ENCODE data around the gene SBF2.
A peak's percentile ranks its signal among the peaks of the same experiment; 100 is the strongest.
"Not testable (repeated sequence)": the region's sequence is repeated elsewhere in the genome, so short reads cannot be mapped to it uniquely, and the experiment has no call there.

SBF2 gene

GRCh38 chr11:9945680-9946079 lies 348.3 kb downstream of the SBF2 start:
- H3K4me3 ChIP-seq (ENCODE audit: low read depth, low read length); H3K36me3 ChIP-seq (ENCODE audit: control insufficient read depth, insufficient read depth, low read length); H3K9ac ChIP-seq (ENCODE audit: low read length); H3K27me3 ChIP-seq (ENCODE audit: control insufficient read depth, insufficient read depth, low read length); H3K27ac ChIP-seq (ENCODE audit: low read depth, low read length); H3K9me3 ChIP-seq (ENCODE audit: control insufficient read depth, insufficient read depth, low read depth, low read length); H3K4me1 ChIP-seq (ENCODE audit: control insufficient read depth, insufficient read depth, low read length): not testable (repeated sequence)

- 0 out of 2 replicates have a peak, but pooled peaks cover 3% of the 10 kb centered on the region for H3K9me3 ChIP-seq (ENCODE audit: control insufficient read depth, insufficient read depth, low read depth, low read length)
- no peaks in the 10 kb centered on the region for H3K4me1 ChIP-seq (ENCODE audit: control insufficient read depth, insufficient read depth, low read length)
- H3K27me3 ChIP-seq (ENCODE audit: control insufficient read depth, insufficient read depth, low read length) = no peaks in the 10 kb centered on the region
- no peak overlapping the region for H3K27ac ChIP-seq (ENCODE audit: low read depth, low read length)
- H3K4me3 ChIP-seq (ENCODE audit: low read depth, low read length) = no peak overlapping the region
- H3K36me3 ChIP-seq (ENCODE audit: control insufficient read depth, insufficient read depth, low read length) = peaks cover 3% of the 10 kb centered on the region; the same call in 1 of the 2 replicates
- no peak overlapping the region for H3K9ac ChIP-seq (ENCODE audit: low read length)
Measured at GRCh38 chr11:9943386-9944110, 350.5 kb downstream of the SBF2 start.

GRCh38 chr11:9941991-9942390 lies 352.0 kb downstream of the SBF2 start:
- Histone ChIP-seq H3K4me1 (ENCODE audit: control insufficient read depth, insufficient read depth, low read length) (no peaks in the 10 kb centered on the region), H3K4me3 (ENCODE audit: low read depth, low read length) (no peak overlapping the region), H3K9me3 (ENCODE audit: control insufficient read depth, insufficient read depth, low read depth, low read length) (0 out of 2 replicates have a peak, but pooled peaks cover 3% of the 10 kb centered on the region), H3K27ac (ENCODE audit: low read depth, low read length) (no peak overlapping the region), H3K36me3 (ENCODE audit: control insufficient read depth, insufficient read depth, low read length) (peaks cover 3% of the 10 kb centered on the region; the same call in 1 of the 2 replicates), H3K9ac (ENCODE audit: low read length) (no peak overlapping the region), H3K27me3 (ENCODE audit: control insufficient read depth, insufficient read depth, low read length) (no peaks in the 10 kb centered on the region)

GRCh38 chr11:9939150-9939549 lies 354.9 kb downstream of the SBF2 start:
- H3K27me3 ChIP-seq (ENCODE audit: control insufficient read depth, insufficient read depth, low read length); H3K4me1 ChIP-seq (ENCODE audit: control insufficient read depth, insufficient read depth, low read length); H3K27ac ChIP-seq (ENCODE audit: low read depth, low read length); H3K9ac ChIP-seq (ENCODE audit: low read length); H3K36me3 ChIP-seq (ENCODE audit: control insufficient read depth, insufficient read depth, low read length); H3K4me3 ChIP-seq (ENCODE audit: low read depth, low read length); H3K9me3 ChIP-seq (ENCODE audit: control insufficient read depth, insufficient read depth, low read depth, low read length): not testable (repeated sequence)

- no peaks in the 10 kb centered on the region for H3K27me3 ChIP-seq (ENCODE audit: control insufficient read depth, insufficient read depth, low read length)
- H3K36me3 ChIP-seq (ENCODE audit: control insufficient read depth, insufficient read depth, low read length) = no peaks in the 10 kb centered on the region
- H3K27ac ChIP-seq (ENCODE audit: low read depth, low read length) = no peak overlapping the region
- no peaks in the 10 kb centered on the region for H3K4me1 ChIP-seq (ENCODE audit: control insufficient read depth, insufficient read depth, low read length)
- H3K4me3 ChIP-seq (ENCODE audit: low read depth, low read length) = no peak overlapping the region
- no peak overlapping the region for H3K9ac ChIP-seq (ENCODE audit: low read length)
- no peaks in the 10 kb centered on the region; the same call in 1 of the 2 replicates for H3K9me3 ChIP-seq (ENCODE audit: control insufficient read depth, insufficient read depth, low read depth, low read length)
Measured at GRCh38 chr11:9936754-9937153, 357.3 kb downstream of the SBF2 start.

- H3K27ac ChIP-seq (ENCODE audit: low read depth, low read length); H3K4me1 ChIP-seq (ENCODE audit: control insufficient read depth, insufficient read depth, low read length); H3K9me3 ChIP-seq (ENCODE audit: control insufficient read depth, insufficient read depth, low read depth, low read length); H3K4me3 ChIP-seq (ENCODE audit: low read depth, low read length); H3K36me3 ChIP-seq (ENCODE audit: control insufficient read depth, insufficient read depth, low read length); H3K27me3 ChIP-seq (ENCODE audit: control insufficient read depth, insufficient read depth, low read length); H3K9ac ChIP-seq (ENCODE audit: low read length): not testable (repeated sequence)
Measured at GRCh38 chr11:9932843-9933242, 361.2 kb downstream of the SBF2 start.

GRCh38 chr11:9930562-9931331 lies 363.3 kb downstream of the SBF2 start:
- not testable (repeated sequence) for H3K27ac ChIP-seq (ENCODE audit: low read depth, low read length); H3K27me3 ChIP-seq (ENCODE audit: control insufficient read depth, insufficient read depth, low read length); H3K9me3 ChIP-seq (ENCODE audit: control insufficient read depth, insufficient read depth, low read depth, low read length); H3K9ac ChIP-seq (ENCODE audit: low read length); H3K36me3 ChIP-seq (ENCODE audit: control insufficient read depth, insufficient read depth, low read length); H3K4me3 ChIP-seq (ENCODE audit: low read depth, low read length); H3K4me1 ChIP-seq (ENCODE audit: control insufficient read depth, insufficient read depth, low read length)

- no peak overlapping the region for H3K4me3 ChIP-seq (ENCODE audit: low read depth, low read length)
- H3K27ac ChIP-seq (ENCODE audit: low read depth, low read length) = no peak overlapping the region
- H3K9me3 ChIP-seq (ENCODE audit: control insufficient read depth, insufficient read depth, low read depth, low read length) = peaks cover 2% of the 10 kb centered on the region; the same call in 1 of the 2 replicates
- H3K9ac ChIP-seq (ENCODE audit: low read length) = no peak overlapping the region
- H3K27me3 ChIP-seq (ENCODE audit: control insufficient read depth, insufficient read depth, low read length) = no peaks in the 10 kb centered on the region
- peaks cover 4% of the 10 kb centered on the region; the same call in 1 of the 2 replicates for H3K36me3 ChIP-seq (ENCODE audit: control insufficient read depth, insufficient read depth, low read length)
- H3K4me1 ChIP-seq (ENCODE audit: control insufficient read depth, insufficient read depth, low read length) = peaks cover 18% of the 10 kb centered on the region
Measured at GRCh38 chr11:9927670-9928069, 366.3 kb downstream of the SBF2 start.

- Histone ChIP-seq H3K27me3 (ENCODE audit: control insufficient read depth, insufficient read depth, low read length) (no peaks in the 10 kb centered on the region), H3K4me3 (ENCODE audit: low read depth, low read length) (peak overlapping the region; percentile 19), H3K4me1 (ENCODE audit: control insufficient read depth, insufficient read depth, low read length) (peaks cover 23% of the 10 kb centered on the region), H3K27ac (ENCODE audit: low read depth, low read length) (peak overlapping the region; percentile 89), H3K9me3 (ENCODE audit: control insufficient read depth, insufficient read depth, low read depth, low read length) (no peaks in the 10 kb centered on the region; the same call in 1 of the 2 replicates), H3K9ac (ENCODE audit: low read length) (peak overlapping the region; percentile 59), H3K36me3 (ENCODE audit: control insufficient read depth, insufficient read depth, low read length) (no peaks in the 10 kb centered on the region)
Measured at GRCh38 chr11:9923280-9923679, 370.7 kb downstream of the SBF2 start.

- H3K9me3 ChIP-seq (ENCODE audit: control insufficient read depth, insufficient read depth, low read depth, low read length) = no peaks in the 10 kb centered on the region
- no peaks in the 10 kb centered on the region for H3K27me3 ChIP-seq (ENCODE audit: control insufficient read depth, insufficient read depth, low read length)
- H3K4me1 ChIP-seq (ENCODE audit: control insufficient read depth, insufficient read depth, low read length) = peaks cover 23% of the 10 kb centered on the region
- peak overlapping the region; percentile 89 for H3K27ac ChIP-seq (ENCODE audit: low read depth, low read length)
- peak overlapping the region; percentile 59 for H3K9ac ChIP-seq (ENCODE audit: low read length)
- H3K36me3 ChIP-seq (ENCODE audit: control insufficient read depth, insufficient read depth, low read length) = no peaks in the 10 kb centered on the region
- peak overlapping the region; percentile 19 for H3K4me3 ChIP-seq (ENCODE audit: low read depth, low read length)
Measured at GRCh38 chr11:9922806-9923205, 371.2 kb downstream of the SBF2 start.

- H3K36me3 ChIP-seq (ENCODE audit: control insufficient read depth, insufficient read depth, low read length) = no peaks in the 10 kb centered on the region; the same call in 1 of the 2 replicates
- no peak overlapping the region for H3K9ac ChIP-seq (ENCODE audit: low read length)
- H3K4me3 ChIP-seq (ENCODE audit: low read depth, low read length) = no peak overlapping the region
- H3K27ac ChIP-seq (ENCODE audit: low read depth, low read length) = no peak overlapping the region
- no peaks in the 10 kb centered on the region for H3K4me1 ChIP-seq (ENCODE audit: control insufficient read depth, insufficient read depth, low read length)
- no peaks in the 10 kb centered on the region for H3K9me3 ChIP-seq (ENCODE audit: control insufficient read depth, insufficient read depth, low read depth, low read length)
- H3K27me3 ChIP-seq (ENCODE audit: control insufficient read depth, insufficient read depth, low read length) = no peaks in the 10 kb centered on the region
Measured at GRCh38 chr11:9916480-9916879, 377.5 kb downstream of the SBF2 start.

Data from HUES6 (cell line).